ENCODE measurements around the gene MUTYH. TPM values are rescaled to one million over a fixed set of nuclear protein-coding genes. Genes with fewer than 3 reads are reported as not detected.

MUTYH gene
- total RNA-seq, 1 donor from 2014 or later = 61.3 TPM

DNA sequence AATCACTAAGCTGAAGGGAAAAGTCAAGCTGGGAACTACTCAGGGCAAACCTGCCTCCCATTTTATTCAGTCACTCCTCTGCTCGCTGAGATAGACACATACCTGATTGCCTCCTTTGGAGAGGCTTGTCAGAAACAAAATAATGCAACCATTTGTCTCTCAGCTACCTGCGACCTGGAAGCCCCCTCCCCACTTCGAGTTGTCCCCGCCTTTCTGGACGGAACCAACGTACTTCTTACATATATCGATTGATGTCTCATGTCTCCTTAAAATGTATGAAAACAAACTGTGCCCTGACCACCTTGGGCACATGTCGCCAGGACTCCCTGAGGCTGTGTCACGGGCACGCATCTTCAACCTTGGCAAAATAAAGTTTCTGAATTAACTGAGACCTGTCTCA, 35.0 kb downstream of the MUTYH start:
- H3K9me3 Mint-ChIP-seq = no peaks in the 10 kb centered on the region
- H3K4me1 Mint-ChIP-seq (ENCODE audit: unreplicated experiment) = peaks cover 20% of the 10 kb centered on the region
- peak overlapping the region; percentile 75 for H3K4me3 Mint-ChIP-seq
- no peak for DNase-seq (ENCODE audit: extremely low spot score, unreplicated experiment)
- TF ChIP-seq, protein P1, sequence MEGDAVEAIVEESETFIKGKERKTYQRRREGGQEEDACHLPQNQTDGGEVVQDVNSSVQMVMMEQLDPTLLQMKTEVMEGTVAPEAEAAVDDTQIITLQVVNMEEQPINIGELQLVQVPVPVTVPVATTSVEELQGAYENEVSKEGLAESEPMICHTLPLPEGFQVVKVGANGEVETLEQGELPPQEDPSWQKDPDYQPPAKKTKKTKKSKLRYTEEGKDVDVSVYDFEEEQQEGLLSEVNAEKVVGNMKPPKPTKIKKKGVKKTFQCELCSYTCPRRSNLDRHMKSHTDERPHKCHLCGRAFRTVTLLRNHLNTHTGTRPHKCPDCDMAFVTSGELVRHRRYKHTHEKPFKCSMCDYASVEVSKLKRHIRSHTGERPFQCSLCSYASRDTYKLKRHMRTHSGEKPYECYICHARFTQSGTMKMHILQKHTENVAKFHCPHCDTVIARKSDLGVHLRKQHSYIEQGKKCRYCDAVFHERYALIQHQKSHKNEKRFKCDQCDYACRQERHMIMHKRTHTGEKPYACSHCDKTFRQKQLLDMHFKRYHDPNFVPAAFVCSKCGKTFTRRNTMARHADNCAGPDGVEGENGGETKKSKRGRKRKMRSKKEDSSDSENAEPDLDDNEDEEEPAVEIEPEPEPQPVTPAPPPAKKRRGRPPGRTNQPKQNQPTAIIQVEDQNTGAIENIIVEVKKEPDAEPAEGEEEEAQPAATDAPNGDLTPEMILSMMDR (conservative IDR thresholded peaks at IDR 0.05) = no peak
- H3K27ac Mint-ChIP-seq = peak overlapping the region; percentile 94
- H3K36me3 Mint-ChIP-seq = no peaks in the 10 kb centered on the region
- H3K27me3 Mint-ChIP-seq = no peaks in the 10 kb centered on the region

DNA sequence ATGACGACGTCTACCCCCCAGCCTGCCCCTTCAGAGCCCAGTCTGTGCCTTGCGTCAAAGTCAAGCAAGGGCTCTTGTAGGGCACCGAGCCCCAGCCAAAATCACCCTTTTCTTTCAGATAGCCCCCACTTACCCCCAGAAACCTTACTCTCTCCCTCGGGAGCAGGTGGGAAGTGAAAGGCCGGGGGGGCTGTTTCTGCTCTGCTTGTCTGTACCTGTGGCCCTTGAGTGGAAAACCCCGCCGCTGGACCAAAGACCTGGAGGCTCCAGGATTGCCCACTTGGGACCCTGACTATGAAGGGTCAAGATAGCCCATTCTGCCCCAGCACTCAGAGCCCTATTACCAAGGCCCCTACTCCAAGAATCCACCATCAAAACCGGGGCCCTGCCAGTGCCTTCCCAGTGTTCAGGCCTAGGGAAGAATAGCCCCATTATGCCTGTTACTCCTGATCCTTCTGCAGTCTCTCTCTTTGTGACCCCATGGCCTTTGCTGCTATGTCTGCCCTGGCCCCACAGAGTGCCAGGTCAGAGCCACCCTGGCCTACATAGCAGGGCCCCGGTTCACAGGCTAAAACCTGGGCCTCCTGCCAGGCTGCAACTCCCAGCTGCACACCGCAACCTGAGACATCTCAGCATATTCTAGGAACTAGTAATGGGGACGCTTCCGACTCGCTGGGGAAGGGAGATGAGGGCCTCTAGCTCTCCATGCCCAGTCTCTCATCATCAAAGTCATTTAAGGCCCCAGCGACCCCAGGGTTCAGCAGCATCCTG, 35.7 kb downstream of the MUTYH start:
- TF ChIP-seq, protein P1 (conservative IDR thresholded peaks at IDR 0.05) = no peak
- H3K27me3 Mint-ChIP-seq = no peaks in the 10 kb centered on the region

DNA sequence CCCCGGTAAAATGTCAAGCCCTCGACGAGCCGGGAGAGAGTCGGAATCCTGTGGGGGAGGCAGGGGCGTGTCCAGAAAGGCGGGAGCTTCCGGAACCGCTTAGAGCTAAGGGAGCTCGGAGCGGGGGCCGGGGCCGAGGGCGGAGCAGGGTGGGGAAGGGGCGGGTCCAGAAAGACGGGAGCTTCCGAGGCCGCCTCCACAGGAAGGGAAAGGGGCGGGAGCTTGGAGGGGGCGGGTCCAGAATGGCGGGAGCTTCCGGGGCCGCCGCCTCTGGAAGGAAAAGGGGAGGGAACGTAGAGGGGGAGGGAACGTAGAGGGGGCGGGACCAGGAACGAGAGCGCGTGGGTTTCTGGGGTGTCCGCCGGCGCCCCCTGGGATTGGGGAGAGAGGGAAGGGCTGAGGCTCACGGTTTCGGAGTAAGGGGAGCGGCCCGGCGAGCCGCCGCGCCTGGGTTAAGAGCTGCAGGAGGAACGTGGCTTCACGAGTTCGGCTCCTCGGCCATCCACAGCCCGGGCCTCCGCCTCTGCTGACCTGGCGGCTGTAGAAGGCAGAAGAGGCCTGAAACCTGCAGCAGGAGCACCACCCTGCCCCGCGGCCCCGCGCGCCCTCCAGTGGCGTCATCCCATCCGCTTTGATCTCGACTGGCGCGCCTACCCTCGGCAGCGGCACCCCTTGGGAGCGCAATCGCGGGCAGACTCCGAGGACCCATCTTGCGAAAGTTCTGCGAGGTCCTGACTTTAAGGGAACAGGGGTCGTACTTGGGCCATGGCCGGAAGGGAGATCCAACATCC, 36.5 kb downstream of the MUTYH start:
- peaks cover 20% of the 10 kb centered on the region for H3K4me1 Mint-ChIP-seq (ENCODE audit: unreplicated experiment)
- peak overlapping the region; percentile 94 for H3K27ac Mint-ChIP-seq
- no peaks in the 10 kb centered on the region for H3K36me3 Mint-ChIP-seq
- no peaks in the 10 kb centered on the region for H3K27me3 Mint-ChIP-seq
- peak; percentile 94 for DNase-seq (ENCODE audit: extremely low spot score, unreplicated experiment)
- TF ChIP-seq, protein P1 (conservative IDR thresholded peaks at IDR 0.05) = peak; percentile 74
- H3K4me3 Mint-ChIP-seq = peak overlapping the region; percentile 93
- H3K9me3 Mint-ChIP-seq = no peaks in the 10 kb centered on the region

More for the DNA sequence above, 35.7 kb downstream of the MUTYH start:
- Mint-ChIP-seq H3K27ac (peak overlapping the region; percentile 94), H3K9me3 (no peaks in the 10 kb centered on the region), H3K36me3 (no peaks in the 10 kb centered on the region), H3K4me1 (ENCODE audit: unreplicated experiment) (peaks cover 20% of the 10 kb centered on the region), H3K4me3 (peak overlapping the region; percentile 93)
- no peak for DNase-seq (ENCODE audit: extremely low spot score, unreplicated experiment)

DNA sequence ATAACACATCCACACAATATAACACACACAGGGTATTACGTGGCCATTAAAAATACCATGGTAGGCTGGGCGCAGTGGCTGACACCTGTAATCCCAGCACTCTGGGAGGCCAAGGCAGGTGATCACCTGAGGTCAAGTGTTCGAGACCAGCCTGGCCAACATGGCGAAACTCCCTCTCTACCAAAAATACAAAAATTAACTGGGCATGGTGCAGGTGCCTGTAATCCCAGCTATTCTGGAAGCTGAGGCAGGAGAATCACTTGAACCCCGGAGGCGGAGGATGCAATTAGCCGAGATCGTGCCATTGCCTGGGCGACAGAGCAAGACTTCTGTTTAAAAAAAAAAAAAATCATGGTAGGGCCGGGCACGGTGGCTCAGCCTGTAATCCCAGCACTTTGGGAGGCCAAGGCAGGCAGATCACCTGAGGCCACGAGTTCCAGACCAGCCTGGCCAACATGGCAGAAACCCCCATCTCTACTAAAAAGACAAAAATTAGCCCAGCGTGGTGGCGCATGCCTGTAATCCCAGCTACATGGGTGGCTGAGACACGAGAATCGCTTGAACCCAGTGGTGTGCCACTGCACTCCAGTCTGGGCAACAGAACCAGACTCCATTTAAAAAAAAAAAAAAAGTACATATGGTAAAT, 37.6 kb downstream of the MUTYH start:
- Mint-ChIP-seq H3K36me3 (no peaks in the 10 kb centered on the region), H3K9me3 (no peaks in the 10 kb centered on the region), H3K27ac (peak overlapping the region; percentile 94), H3K4me3 (peak overlapping the region; percentile 80), H3K27me3 (no peaks in the 10 kb centered on the region), H3K4me1 (ENCODE audit: unreplicated experiment) (peaks cover 20% of the 10 kb centered on the region)
- TF ChIP-seq, protein P1 (conservative IDR thresholded peaks at IDR 0.05) = no peak
- no peak for DNase-seq (ENCODE audit: extremely low spot score, unreplicated experiment)

DNA sequence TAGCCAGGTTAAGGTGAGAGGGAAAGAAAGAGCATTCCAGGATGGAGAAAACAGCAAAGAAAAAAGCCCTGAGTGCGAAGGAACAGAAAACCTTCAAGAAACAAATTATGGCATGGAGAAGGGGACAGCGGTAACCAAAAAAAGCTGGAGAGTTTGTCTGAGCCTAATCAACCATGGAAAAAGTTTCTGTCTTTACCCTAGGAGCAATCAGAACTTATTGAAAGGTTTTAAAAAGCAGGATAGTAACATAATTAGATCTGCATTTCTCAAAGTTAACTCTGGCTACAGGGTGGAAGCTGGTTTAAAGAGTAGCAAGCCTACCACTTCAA, 39.6 kb downstream of the MUTYH start:
- Mint-ChIP-seq H3K9me3 (no peaks in the 10 kb centered on the region), H3K4me3 (no peak overlapping the region), H3K36me3 (no peaks in the 10 kb centered on the region), H3K27me3 (no peaks in the 10 kb centered on the region), H3K4me1 (ENCODE audit: unreplicated experiment) (peaks cover 20% of the 10 kb centered on the region), H3K27ac (no peak overlapping the region)
- TF ChIP-seq, protein P1 (conservative IDR thresholded peaks at IDR 0.05) = peak; percentile 29
- DNase-seq (ENCODE audit: extremely low spot score, unreplicated experiment) = no peak

Data from type B pancreatic cell (in vitro differentiated cells).